Activated naive CD8-positive, alpha-beta T cell treated with anti-CD3 and anti-CD28 coated beads, Interleukin-2, amount 10 ng/mL, durations not matched to agents 7 days and 5 days (primary cell): ENCODE measurements around the gene METTL17. TPM values are rescaled to one million over a fixed set of nuclear protein-coding genes. Genes with fewer than 3 reads are reported as not detected.
"Not testable (repeated sequence)": the region's sequence is repeated elsewhere in the genome, so short reads cannot be mapped to it uniquely, and the experiment has no call there.

Experiments used
- ATAC-seq: fragments of 150-1000 bp; cut with Tn5 transposase; one replicate; pipeline ENCODE4 v1.10.0; 2021; ENCODE audit warnings: low read depth, moderate library complexity
- POLR2A ChIA-PET: fragments of 350-600 bp; sonication (Branson Sonifier 250); formaldehyde crosslinking; loops from one replicate; lab custom pipeline; 2021; ENCODE audit warnings: antibody characterized with exemption; lab: Charles Lee
- DNase-seq: peaks from one replicate; pipeline ENCODE4 v3.0.0; 2021
- H3K27ac Mint-ChIP-seq: one replicate; pipeline ENCODE4 v1.8.0; 2022; ENCODE audit warnings: mild to moderate bottlenecking, mixed read lengths
- H3K27me3 Mint-ChIP-seq: one replicate; pipeline ENCODE4 v1.8.0; 2022; ENCODE audit warnings: mild to moderate bottlenecking, moderate library complexity, mixed read lengths
- H3K36me3 Mint-ChIP-seq: one replicate; pipeline ENCODE4 v1.8.0; 2021; ENCODE audit warnings: mild to moderate bottlenecking, mixed read lengths
- H3K4me1 Mint-ChIP-seq: one replicate; pipeline ENCODE4 v1.8.0; 2021; ENCODE audit warnings: mixed read lengths
- H3K4me3 Mint-ChIP-seq: one replicate; pipeline ENCODE4 v1.8.0; 2022; ENCODE audit warnings: mild to moderate bottlenecking, moderate library complexity, mixed read lengths
- H3K9me3 Mint-ChIP-seq: one replicate; pipeline ENCODE4 v1.8.0; 2021; ENCODE audit warnings: mixed read lengths
- total RNA-seq, 2 experiments: library from RNA; stranded (reverse); gene quantifications; one replicate each; pipeline ENCODE4 v1.2.3, GENCODE V29; 2021

METTL17 gene
- total RNA-seq, 2 experiments from 2014 or later = 92.9 to 100 TPM

GRCh38 chr14:21036751-21037150, 47.0 kb downstream of the METTL17 start:
- Mint-ChIP-seq H3K27ac (no peak overlapping the region), H3K27me3 (peaks cover 8% of the 10 kb centered on the region), H3K4me3 (no peak overlapping the region), H3K4me1 (no peaks in the 10 kb centered on the region), H3K36me3 (no peaks in the 10 kb centered on the region), H3K9me3 (no peaks in the 10 kb centered on the region)
- POLR2A ChIA-PET = no interaction called here
- DNase-seq = no peak
- no peak for ATAC-seq

GRCh38 chr14:21037156-21037555, 47.4 kb downstream of the METTL17 start:
- H3K27ac Mint-ChIP-seq = no peak overlapping the region
- POLR2A ChIA-PET = no interaction called here
- H3K4me3 Mint-ChIP-seq = no peak overlapping the region
- no peaks in the 10 kb centered on the region for H3K4me1 Mint-ChIP-seq
- H3K9me3 Mint-ChIP-seq = no peaks in the 10 kb centered on the region
- DNase-seq = no peak
- no peak for ATAC-seq
- H3K27me3 Mint-ChIP-seq = peaks cover 11% of the 10 kb centered on the region
- no peaks in the 10 kb centered on the region for H3K36me3 Mint-ChIP-seq

GRCh38 chr14:21038441-21039422, 49.0 kb downstream of the METTL17 start:
- POLR2A ChIA-PET = no interaction called here
- H3K27ac Mint-ChIP-seq = no peak overlapping the region
- H3K9me3 Mint-ChIP-seq = no peaks in the 10 kb centered on the region
- no peaks in the 10 kb centered on the region for H3K36me3 Mint-ChIP-seq
- H3K4me1 Mint-ChIP-seq = no peaks in the 10 kb centered on the region
- ATAC-seq = no peak
- no peak for DNase-seq
- H3K4me3 Mint-ChIP-seq = no peak overlapping the region
- peaks cover 23% of the 10 kb centered on the region for H3K27me3 Mint-ChIP-seq

GRCh38 chr14:21039585-21040369, 50.0 kb downstream of the METTL17 start:
- POLR2A ChIA-PET = no interaction called here
- Mint-ChIP-seq H3K27ac (no peak overlapping the region), H3K4me1 (peaks cover 4% of the 10 kb centered on the region), H3K9me3 (no peaks in the 10 kb centered on the region), H3K36me3 (no peaks in the 10 kb centered on the region), H3K4me3 (no peak overlapping the region), H3K27me3 (peaks cover 25% of the 10 kb centered on the region)
- ATAC-seq (peak; percentile 81), DNase-seq (no peak)

GRCh38 chr14:21040370-21040925, 50.7 kb downstream of the METTL17 start:
- POLR2A ChIA-PET = no interaction called here
- peaks cover 31% of the 10 kb centered on the region for H3K27me3 Mint-ChIP-seq
- peaks cover 4% of the 10 kb centered on the region for H3K4me1 Mint-ChIP-seq
- no peak overlapping the region for H3K27ac Mint-ChIP-seq
- no peaks in the 10 kb centered on the region for H3K9me3 Mint-ChIP-seq
- H3K4me3 Mint-ChIP-seq = no peak overlapping the region
- H3K36me3 Mint-ChIP-seq = no peaks in the 10 kb centered on the region
- no peak for DNase-seq
- no peak for ATAC-seq

- not testable (repeated sequence) for H3K36me3 Mint-ChIP-seq
These were observed 51.2 kb downstream of the METTL17 start for GRCh38 chr14:21040941-21041340.

GRCh38 chr14:21041676-21042433, 52.1 kb downstream of the METTL17 start, which contains the start of gene RNASE7:
RNASE7 (plus strand) TSS chr14:21042362; CDS start chr14:21042993, 631 bp downstream.
- ATAC-seq = no peak
- POLR2A ChIA-PET = no interaction called here

More at GRCh38 chr14:21040941-21041340, 51.2 kb downstream of the METTL17 start:
- ATAC-seq, H3K4me3 Mint-ChIP-seq, DNase-seq, POLR2A ChIA-PET, H3K4me1 Mint-ChIP-seq, H3K27ac Mint-ChIP-seq, H3K9me3 Mint-ChIP-seq: not testable (repeated sequence)
- peaks cover 34% of the 10 kb centered on the region for H3K27me3 Mint-ChIP-seq

GRCh38 chr14:21042918-21043317, 53.1 kb downstream of the METTL17 start:
- POLR2A ChIA-PET = interaction anchor here (0.5 kb wide), 1 partner anchor 37 kb away, joined by 6 read pairs; no protein-coding TSS in a partner anchor
- DNase-seq (no peak), ATAC-seq (no peak)
- no peaks in the 10 kb centered on the region for H3K36me3 Mint-ChIP-seq
- no peaks in the 10 kb centered on the region for H3K9me3 Mint-ChIP-seq
- H3K4me3 Mint-ChIP-seq = no peak overlapping the region
- H3K27ac Mint-ChIP-seq = no peak overlapping the region
- H3K4me1 Mint-ChIP-seq = peaks cover 4% of the 10 kb centered on the region
- H3K27me3 Mint-ChIP-seq = peaks cover 40% of the 10 kb centered on the region

More at GRCh38 chr14:21041676-21042433, 52.1 kb downstream of the METTL17 start, which contains the start of gene RNASE7:
- Mint-ChIP-seq H3K27me3 (peaks cover 36% of the 10 kb centered on the region), H3K9me3 (no peaks in the 10 kb centered on the region), H3K36me3 (no peaks in the 10 kb centered on the region), H3K4me1 (peaks cover 4% of the 10 kb centered on the region), H3K4me3 (no peak within 1 kb of the TSS), H3K27ac (peak within 1 kb of the TSS; percentile 0)
- DNase-seq = no peak

- H3K4me1 Mint-ChIP-seq = peaks cover 4% of the 10 kb centered on the region
- POLR2A ChIA-PET = interaction anchor here (0.5 kb wide), 1 partner anchor 38 kb away, joined by 6 read pairs; no protein-coding TSS in a partner anchor
- no peak for DNase-seq
- no peaks in the 10 kb centered on the region for H3K36me3 Mint-ChIP-seq
- H3K27me3 Mint-ChIP-seq = peaks cover 37% of the 10 kb centered on the region
- ATAC-seq = no peak
- H3K4me3 Mint-ChIP-seq = no peak overlapping the region
- H3K27ac Mint-ChIP-seq = no peak overlapping the region
- no peaks in the 10 kb centered on the region for H3K9me3 Mint-ChIP-seq
These were observed 53.7 kb downstream of the METTL17 start for GRCh38 chr14:21043387-21043973.

GRCh38 chr14:21043974-21044618, 54.3 kb downstream of the METTL17 start:
- Mint-ChIP-seq H3K36me3 (no peaks in the 10 kb centered on the region), H3K4me3 (no peak overlapping the region), H3K27ac (no peak overlapping the region), H3K27me3 (peaks cover 37% of the 10 kb centered on the region), H3K4me1 (peaks cover 4% of the 10 kb centered on the region), H3K9me3 (no peaks in the 10 kb centered on the region)
- no peak for ATAC-seq
- no peak for DNase-seq
- POLR2A ChIA-PET = no interaction called here
